K562 (cell line): ENCODE data around the gene FOXS1. TPM values are rescaled to one million over a fixed set of nuclear protein-coding genes. Genes with fewer than 3 reads are reported as not detected.

Source experiments
- FOXK2 ChIP-seq, 2 experiments: fragments of 450-650 bp; IDR thresholded peaks in 1 of 2; conservative IDR thresholded peaks in 1 of 2; 2 replicates each; pipeline ENCODE4 v1.6.1; 2016; ENCODE audit warnings: low read depth in 2 of 2, mild to moderate bottlenecking in 1 of 2
- GATA2 ChIP-seq: sonication (generic); formaldehyde crosslinking; IDR thresholded peaks from 2 replicates; pipeline ENCODE4 v1.4.0; 2020; ENCODE audit warnings: mild to moderate bottlenecking, missing genetic modification reagents
- HNRNPUL1 ChIP-seq: fragments of 200-400 bp; formaldehyde crosslinking; IDR thresholded peaks from 2 replicates; pipeline ENCODE4 v1.6.1; 2017; ENCODE audit warnings: low read length
- KDM5B ChIP-seq: fragments of 200-600 bp; sonication (generic); IDR thresholded peaks from 2 replicates; pipeline ENCODE4 v1.6.1; 2012; ENCODE audit warnings: low read depth, mild to moderate bottlenecking, moderate library complexity, low read length, control low read depth, inconsistent platforms; ENCODE audit not compliant: insufficient replicate concordance
- POLR2B ChIP-seq: fragments of 450-650 bp; IDR thresholded peaks from 2 replicates; pipeline ENCODE4 v1.6.1; 2018; ENCODE audit warnings: low read depth; ENCODE audit not compliant: partially characterized antibody
- RAD51 ChIP-seq: fragments of 450-650 bp; IDR thresholded peaks from 2 replicates; pipeline ENCODE4 v1.7.1; 2016; ENCODE audit warnings: low read depth, mild to moderate bottlenecking, borderline replicate concordance
- SPI1 ChIP-seq: IDR thresholded peaks from 2 replicates; pipeline ENCODE4 v1.6.1; 2011; ENCODE audit warnings: low read depth, low read length, control low read depth, borderline replicate concordance
- SREBF1 ChIP-seq: fragments of 150-350 bp; IDR thresholded peaks from 2 replicates; pipeline ENCODE4 v1.6.1; 2014; ENCODE audit warnings: antibody characterized with exemption, low read depth, low read length, borderline replicate concordance
- SRSF3 ChIP-seq: fragments of 200-400 bp; formaldehyde crosslinking; IDR thresholded peaks from 2 replicates; pipeline ENCODE4 v1.6.1; 2016; ENCODE audit warnings: mild to moderate bottlenecking, low read length, moderate library complexity; ENCODE audit not compliant: insufficient read depth
- STAG1 ChIP-seq: sonication (generic); formaldehyde crosslinking; IDR thresholded peaks from 2 replicates; pipeline ENCODE4 v1.5.0; 2020; ENCODE audit warnings: missing genetic modification reagents, borderline replicate concordance
- ZNF445 ChIP-seq: fragments of 250-450 bp; sonication (Bioruptor Pico); IDR thresholded peaks from 2 replicates; pipeline ENCODE4 v1.4.0; 2020; ENCODE audit warnings: low read depth, mild to moderate bottlenecking, moderate library complexity
- ZNF75A ChIP-seq: fragments of 450-650 bp; formaldehyde crosslinking; IDR thresholded peaks from 2 replicates; pipeline ENCODE4 v1.4.0; 2020; ENCODE audit warnings: mild to moderate bottlenecking
- polyA plus RNA-seq, 8 experiments: library from polyadenylated mRNA; depleted of rRNA in 4 of 8; stranded (reverse) in 5 of 8; unstranded in 3 of 8; fragments of >200 nt; fragmentation: Nextera tagmentation in 2 of 8; fragmentation: Illumina TruSeq in 1 of 8; extraction: Ambion mirVana in 2 of 8; extraction: Trizol in 1 of 8; gene quantifications; 2 replicates each; pipeline versions ENCODE4 v1.2.1 to v1.2.3, GENCODE V29; 2011 to 2014; ENCODE audit warnings: inconsistent platforms in 1 of 8, missing spikeins in 1 of 8
- total RNA-seq, 7 experiments: library from RNA; depleted of rRNA in 6 of 7; stranded (reverse); fragments of >200 nt in 6 of 7; fragmentation: Illumina TruSeq in 2 of 7; extraction: Trizol in 2 of 7; gene quantifications; 2 replicates each; pipeline versions ENCODE4 v1.2.1 to v1.2.3, GENCODE V29; 2011 to 2021; ENCODE audit warnings: low replicate concordance in 1 of 7
- TF ChIP-seq, protein P1 (sequence below), 2 experiments: fragments of 450-650 bp; IDR thresholded peaks; 2 replicates each; pipeline ENCODE4 v1.6.1; 2016
- TF ChIP-seq, protein P2 (sequence below): sonication (generic); formaldehyde crosslinking; IDR thresholded peaks from 2 replicates; pipeline ENCODE4 v1.8.1; 2023; ENCODE audit warnings: mild to moderate bottlenecking, missing genetic modification reagents, moderate library complexity
- TF ChIP-seq, protein P3 (sequence below): fragments of 250-450 bp; sonication (Bioruptor Pico); IDR thresholded peaks from 2 replicates; pipeline ENCODE4 v1.5.0; 2022; ENCODE audit warnings: mild to moderate bottlenecking
- TF ChIP-seq, protein P4 (sequence below), 2 experiments: IDR thresholded peaks; 2 replicates each; pipeline ENCODE4 v1.6.1; 2012; ENCODE audit warnings: improper control_type of control experiment in 2 of 2, low read depth in 2 of 2, low read length in 2 of 2, borderline replicate concordance in 1 of 2
- TF ChIP-seq, protein P5 (sequence below), 3 experiments: fragments of 200-800 bp in 1 of 3; sonication (Bioruptor generic) in 1 of 3; sonication (generic) in 1 of 3; formaldehyde crosslinking in 1 of 3; IDR thresholded peaks; 2 replicates each; pipeline versions ENCODE4 v1.6.1 to v1.8.0; 2016 to 2022; ENCODE audit warnings: mild to moderate bottlenecking in 2 of 3, missing compliant biosample characterization in 2 of 3, missing genetic modification characterization in 2 of 3, missing genetic modification reagents in 1 of 3

FOXS1 gene
- total and polyA plus RNA-seq, 9 of the 15 experiments (the other 6 are each of a cell fraction or from before 2014, with no cell fraction given) = not detected

DNA sequence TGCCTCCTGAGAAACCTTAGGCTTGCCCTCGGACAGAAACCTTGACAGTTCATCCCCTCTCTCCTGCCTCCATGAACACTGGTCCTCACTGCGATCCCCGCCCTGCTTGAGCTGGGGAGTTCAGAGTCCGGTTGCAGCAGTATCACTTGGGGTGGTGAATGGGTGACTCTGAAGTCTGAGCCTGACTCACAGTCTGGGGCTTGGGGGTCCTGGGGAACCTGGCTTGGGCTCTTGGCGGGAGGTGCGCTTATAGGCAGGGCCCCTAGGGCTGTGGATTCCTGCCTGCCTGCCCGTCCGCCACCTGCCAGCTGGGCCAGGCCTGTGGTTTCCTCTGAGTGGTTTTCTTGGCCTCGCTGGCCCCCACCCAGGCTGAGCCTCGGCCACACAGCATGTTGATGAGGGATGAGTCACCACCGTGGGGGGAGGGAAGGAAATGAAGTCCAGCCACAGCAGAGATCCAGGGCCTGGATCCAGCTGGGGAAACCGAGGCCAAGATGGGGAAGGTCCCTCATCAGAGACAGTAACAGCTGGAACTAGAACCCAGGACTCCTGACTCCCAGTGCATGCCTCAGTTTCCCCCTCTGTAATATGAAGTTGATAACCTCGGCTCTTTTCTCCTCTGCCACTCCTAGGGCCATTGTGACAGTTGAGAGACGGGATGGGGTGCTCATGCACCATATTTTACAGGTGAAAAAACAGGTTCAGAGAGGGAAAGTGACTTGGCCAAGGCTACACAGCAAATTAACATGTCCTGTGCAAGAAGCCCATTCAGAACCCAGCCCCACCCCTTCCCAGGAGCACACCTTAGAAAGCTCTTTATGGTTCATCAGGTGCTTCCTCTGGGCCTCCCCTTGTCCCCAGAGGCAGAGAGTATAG is 9.2 kb downstream of the FOXS1 start (continued):
- TF ChIP-seq, protein P1, sequence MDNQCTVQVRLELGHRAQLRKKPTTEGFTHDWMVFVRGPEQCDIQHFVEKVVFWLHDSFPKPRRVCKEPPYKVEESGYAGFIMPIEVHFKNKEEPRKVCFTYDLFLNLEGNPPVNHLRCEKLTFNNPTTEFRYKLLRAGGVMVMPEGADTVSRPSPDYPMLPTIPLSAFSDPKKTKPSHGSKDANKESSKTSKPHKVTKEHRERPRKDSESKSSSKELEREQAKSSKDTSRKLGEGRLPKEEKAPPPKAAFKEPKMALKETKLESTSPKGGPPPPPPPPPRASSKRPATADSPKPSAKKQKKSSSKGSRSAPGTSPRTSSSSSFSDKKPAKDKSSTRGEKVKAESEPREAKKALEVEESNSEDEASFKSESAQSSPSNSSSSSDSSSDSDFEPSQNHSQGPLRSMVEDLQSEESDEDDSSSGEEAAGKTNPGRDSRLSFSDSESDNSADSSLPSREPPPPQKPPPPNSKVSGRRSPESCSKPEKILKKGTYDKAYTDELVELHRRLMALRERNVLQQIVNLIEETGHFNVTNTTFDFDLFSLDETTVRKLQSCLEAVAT (IDR thresholded peaks at IDR 0.05) = peak in 1 of 2 experiments; percentile 45; a peak in 1 of 4 replicates
- TF ChIP-seq, protein P2, sequence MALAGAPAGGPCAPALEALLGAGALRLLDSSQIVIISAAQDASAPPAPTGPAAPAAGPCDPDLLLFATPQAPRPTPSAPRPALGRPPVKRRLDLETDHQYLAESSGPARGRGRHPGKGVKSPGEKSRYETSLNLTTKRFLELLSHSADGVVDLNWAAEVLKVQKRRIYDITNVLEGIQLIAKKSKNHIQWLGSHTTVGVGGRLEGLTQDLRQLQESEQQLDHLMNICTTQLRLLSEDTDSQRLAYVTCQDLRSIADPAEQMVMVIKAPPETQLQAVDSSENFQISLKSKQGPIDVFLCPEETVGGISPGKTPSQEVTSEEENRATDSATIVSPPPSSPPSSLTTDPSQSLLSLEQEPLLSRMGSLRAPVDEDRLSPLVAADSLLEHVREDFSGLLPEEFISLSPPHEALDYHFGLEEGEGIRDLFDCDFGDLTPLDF = 0 out of 2 replicates have a peak, but pooled peaks have one; percentile 36
- TF ChIP-seq SREBF1 (no peak), POLR2B (no peak), STAG1 (no peak), RAD51 (no peak), SPI1 (no peak), ZNF75A (no peak), ZNF445 (CRISPR knock-in tag) (no peak), KDM5B (no peak), FOXK2 (conservative IDR thresholded peaks at IDR 0.05 in 1 of 2, IDR thresholded peaks at IDR 0.05 in 1 of 2; ENCODE audit: low read depth in 2 of 2) (peak; percentile 62 to 65; a peak in 3 of 4 replicates), HNRNPUL1 (no peak), SRSF3 (no peak), GATA2 (CRISPR knock-in tag) (no peak)
- TF ChIP-seq, protein P3, sequence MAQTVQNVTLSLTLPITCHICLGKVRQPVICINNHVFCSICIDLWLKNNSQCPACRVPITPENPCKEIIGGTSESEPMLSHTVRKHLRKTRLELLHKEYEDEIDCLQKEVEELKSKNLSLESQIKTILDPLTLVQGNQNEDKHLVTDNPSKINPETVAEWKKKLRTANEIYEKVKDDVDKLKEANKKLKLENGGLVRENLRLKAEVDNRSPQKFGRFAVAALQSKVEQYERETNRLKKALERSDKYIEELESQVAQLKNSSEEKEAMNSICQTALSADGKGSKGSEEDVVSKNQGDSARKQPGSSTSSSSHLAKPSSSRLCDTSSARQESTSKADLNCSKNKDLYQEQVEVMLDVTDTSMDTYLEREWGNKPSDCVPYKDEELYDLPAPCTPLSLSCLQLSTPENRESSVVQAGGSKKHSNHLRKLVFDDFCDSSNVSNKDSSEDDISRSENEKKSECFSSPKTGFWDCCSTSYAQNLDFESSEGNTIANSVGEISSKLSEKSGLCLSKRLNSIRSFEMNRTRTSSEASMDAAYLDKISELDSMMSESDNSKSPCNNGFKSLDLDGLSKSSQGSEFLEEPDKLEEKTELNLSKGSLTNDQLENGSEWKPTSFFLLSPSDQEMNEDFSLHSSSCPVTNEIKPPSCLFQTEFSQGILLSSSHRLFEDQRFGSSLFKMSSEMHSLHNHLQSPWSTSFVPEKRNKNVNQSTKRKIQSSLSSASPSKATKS (CRISPR knock-in tag) = no peak
- TF ChIP-seq, protein P4, sequence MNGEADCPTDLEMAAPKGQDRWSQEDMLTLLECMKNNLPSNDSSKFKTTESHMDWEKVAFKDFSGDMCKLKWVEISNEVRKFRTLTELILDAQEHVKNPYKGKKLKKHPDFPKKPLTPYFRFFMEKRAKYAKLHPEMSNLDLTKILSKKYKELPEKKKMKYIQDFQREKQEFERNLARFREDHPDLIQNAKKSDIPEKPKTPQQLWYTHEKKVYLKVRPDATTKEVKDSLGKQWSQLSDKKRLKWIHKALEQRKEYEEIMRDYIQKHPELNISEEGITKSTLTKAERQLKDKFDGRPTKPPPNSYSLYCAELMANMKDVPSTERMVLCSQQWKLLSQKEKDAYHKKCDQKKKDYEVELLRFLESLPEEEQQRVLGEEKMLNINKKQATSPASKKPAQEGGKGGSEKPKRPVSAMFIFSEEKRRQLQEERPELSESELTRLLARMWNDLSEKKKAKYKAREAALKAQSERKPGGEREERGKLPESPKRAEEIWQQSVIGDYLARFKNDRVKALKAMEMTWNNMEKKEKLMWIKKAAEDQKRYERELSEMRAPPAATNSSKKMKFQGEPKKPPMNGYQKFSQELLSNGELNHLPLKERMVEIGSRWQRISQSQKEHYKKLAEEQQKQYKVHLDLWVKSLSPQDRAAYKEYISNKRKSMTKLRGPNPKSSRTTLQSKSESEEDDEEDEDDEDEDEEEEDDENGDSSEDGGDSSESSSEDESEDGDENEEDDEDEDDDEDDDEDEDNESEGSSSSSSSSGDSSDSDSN (IDR thresholded peaks at IDR 0.05; ENCODE audit: borderline replicate concordance in 1 of 2, low read depth in 2 of 2, low read length in 2 of 2) = peak in 1 of 2 experiments; percentile 62; a peak in 1 of 4 replicates
- TF ChIP-seq, protein P5, sequence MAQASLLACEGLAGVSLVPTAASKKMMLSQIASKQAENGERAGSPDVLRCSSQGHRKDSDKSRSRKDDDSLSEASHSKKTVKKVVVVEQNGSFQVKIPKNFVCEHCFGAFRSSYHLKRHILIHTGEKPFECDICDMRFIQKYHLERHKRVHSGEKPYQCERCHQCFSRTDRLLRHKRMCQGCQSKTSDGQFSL (CRISPR knock-in tag; IDR thresholded peaks at IDR 0.05) = peak; percentile 74
- TF ChIP-seq, protein P5 (tag; IDR thresholded peaks at IDR 0.05) = no peak
